ENCODE measurements around the gene MCAT.

Gene MCAT

GRCh38 chr22:43179911-43180195 is 36.7 kb upstream of the MCAT start:
- ATAC-seq (replicated peaks), result no peak
- Mint-ChIP-seq H3K4me1 (peaks cover 5 to 9% of the 10 kb centered on the region in 2 donors), H3K27ac (no peak overlapping the region), H3K27me3 (no peaks in the 10 kb centered on the region), H3K9me3 (no peaks in the 10 kb centered on the region), H3K4me3 (no peak overlapping the region), H3K36me3 (peaks cover 42 to 60% of the 10 kb centered on the region in 2 donors)
- no peak for DNase-seq

DNA sequence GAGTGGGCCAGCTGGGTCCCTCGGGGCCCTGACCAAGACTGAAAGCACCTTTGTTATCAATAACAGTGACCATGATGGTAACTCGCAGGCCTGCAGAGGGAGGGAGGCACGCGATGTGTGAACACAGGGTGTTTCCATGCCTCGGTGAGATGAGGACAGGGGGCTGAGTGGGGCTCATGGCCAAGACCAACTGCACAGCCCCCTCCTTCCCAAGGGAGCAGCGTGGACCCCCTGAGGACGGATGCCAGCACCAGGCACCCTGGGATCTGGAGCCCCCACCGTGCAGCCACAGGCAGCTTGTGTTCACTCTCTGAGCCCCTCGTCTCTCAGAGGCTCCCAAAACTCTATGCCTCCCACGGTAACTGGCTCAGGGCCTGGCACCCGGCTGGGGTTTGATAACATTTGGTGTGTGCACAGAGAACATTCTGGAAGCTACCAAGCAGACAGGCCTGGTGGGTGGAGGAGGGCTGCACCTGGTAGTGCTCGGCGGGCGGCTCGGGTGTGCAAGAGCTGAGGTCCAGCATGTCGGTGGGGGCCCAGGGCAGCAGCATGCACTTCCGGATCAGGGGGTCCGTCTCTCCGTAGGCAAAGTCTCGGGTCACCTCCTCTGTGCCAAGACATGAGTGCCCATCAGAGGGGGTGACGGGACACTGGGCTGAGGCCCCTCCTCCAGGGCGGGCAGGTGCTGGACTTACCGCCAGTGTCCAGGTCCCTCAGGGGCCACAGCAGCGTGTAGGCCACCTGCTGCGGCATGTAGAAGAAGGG is 36.1 kb upstream of the MCAT start:
- no peak overlapping the region for H3K27ac Mint-ChIP-seq
- H3K36me3 Mint-ChIP-seq, result peaks cover 42 to 60% of the 10 kb centered on the region in 2 donors
- H3K4me1 Mint-ChIP-seq, result peaks cover 4% of the 10 kb centered on the region in 2 donors
- no peaks in the 10 kb centered on the region for H3K9me3 Mint-ChIP-seq
- ATAC-seq (replicated peaks), result no peak
- no peak for DNase-seq
- no peak overlapping the region for H3K4me3 Mint-ChIP-seq
- H3K27me3 Mint-ChIP-seq, result no peaks in the 10 kb centered on the region

DNA sequence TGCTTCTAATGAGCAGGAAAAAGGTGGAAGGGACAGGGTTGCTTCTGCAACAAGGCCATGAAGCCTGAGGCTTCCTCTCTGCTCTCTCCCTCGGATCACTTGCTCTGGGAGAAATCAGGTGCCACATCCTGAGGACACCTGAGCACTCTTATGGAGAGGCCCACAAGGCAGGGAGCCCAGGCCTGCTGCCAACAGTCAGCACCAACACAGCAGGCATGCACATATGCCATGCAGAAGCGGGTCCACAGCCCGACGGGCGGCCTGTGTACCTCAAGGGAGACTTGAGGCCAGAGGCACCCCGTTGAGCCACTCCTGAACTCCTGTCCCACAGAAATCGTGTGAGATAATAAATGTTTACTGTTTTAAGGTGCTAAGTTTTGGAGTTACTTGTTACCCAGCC is 34.3 kb upstream of the MCAT start:
- H3K4me3 Mint-ChIP-seq, result no peak overlapping the region
- H3K27me3 Mint-ChIP-seq, result no peaks in the 10 kb centered on the region
- no peak for DNase-seq
- no peaks in the 10 kb centered on the region for H3K9me3 Mint-ChIP-seq
- ATAC-seq (replicated peaks), result no peak
- no peaks in the 10 kb centered on the region for H3K4me1 Mint-ChIP-seq
- peaks cover 52 to 70% of the 10 kb centered on the region in 2 donors for H3K36me3 Mint-ChIP-seq
- H3K27ac Mint-ChIP-seq, result no peak overlapping the region

DNA sequence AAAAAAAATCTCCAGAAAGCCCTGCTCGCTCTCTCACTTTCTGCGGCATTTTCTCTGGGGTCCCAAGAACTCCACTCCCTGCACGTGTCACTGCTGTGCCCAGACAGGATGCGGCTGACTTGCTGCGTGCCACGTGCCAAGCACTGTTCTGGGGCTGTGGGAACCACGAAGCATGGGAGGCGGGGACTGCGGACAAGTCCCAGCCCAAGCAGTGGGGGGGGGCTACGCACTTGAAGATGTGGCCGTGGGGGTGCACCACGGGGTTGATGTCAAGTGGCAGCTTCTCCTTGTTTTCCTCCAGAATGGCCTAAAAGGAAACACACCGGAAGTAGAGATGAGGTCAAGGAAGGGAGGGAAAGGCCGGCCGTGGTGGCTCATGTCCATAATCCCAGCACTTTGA is 32.9 kb upstream of the MCAT start:
- H3K27ac Mint-ChIP-seq, result no peak overlapping the region
- H3K27me3 Mint-ChIP-seq, result no peaks in the 10 kb centered on the region
- no peak for DNase-seq
- ATAC-seq (replicated peaks), result no peak
- no peaks in the 10 kb centered on the region for H3K9me3 Mint-ChIP-seq
- H3K4me1 Mint-ChIP-seq, result no peaks in the 10 kb centered on the region
- H3K36me3 Mint-ChIP-seq, result peaks cover 50 to 69% of the 10 kb centered on the region in 2 donors
- H3K4me3 Mint-ChIP-seq, result no peak overlapping the region

DNA sequence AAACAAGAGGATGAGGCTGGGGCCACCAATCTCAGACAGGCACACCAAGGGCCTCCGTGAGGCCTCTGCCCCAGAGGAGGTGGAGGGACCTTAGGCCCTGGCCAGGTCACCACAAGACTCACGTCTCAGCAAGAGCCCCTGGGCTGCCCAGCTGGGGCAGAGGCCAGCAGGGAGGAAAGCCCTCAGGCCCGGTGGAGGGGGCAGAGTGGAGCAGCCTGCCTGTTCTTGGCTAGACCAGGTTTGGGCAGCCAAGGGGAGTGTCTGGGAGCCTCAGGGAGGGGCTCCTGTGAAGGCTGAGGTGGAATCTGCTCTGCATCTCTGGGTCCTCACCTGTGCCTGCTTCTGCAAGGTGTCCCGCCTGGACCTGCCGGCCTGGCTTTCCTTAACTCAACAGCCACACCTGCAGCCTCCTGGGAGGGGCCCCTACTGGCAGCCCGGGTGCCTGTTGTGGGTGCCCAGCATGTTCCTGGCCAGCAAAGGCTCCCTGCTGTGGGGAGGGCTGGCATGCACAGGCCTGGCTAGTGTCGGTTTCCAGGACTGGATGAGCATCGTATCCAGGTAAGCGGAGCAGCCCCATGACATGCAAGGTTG is 31.8 kb upstream of the MCAT start:
- H3K4me1 Mint-ChIP-seq, result no peaks in the 10 kb centered on the region
- peaks cover 54 to 70% of the 10 kb centered on the region in 2 donors for H3K36me3 Mint-ChIP-seq
- H3K27me3 Mint-ChIP-seq, result no peaks in the 10 kb centered on the region
- DNase-seq (no peak), ATAC-seq (replicated peaks) (no peak)
- H3K9me3 Mint-ChIP-seq, result no peaks in the 10 kb centered on the region
- no peak overlapping the region for H3K27ac Mint-ChIP-seq
- H3K4me3 Mint-ChIP-seq, result no peak overlapping the region

DNA sequence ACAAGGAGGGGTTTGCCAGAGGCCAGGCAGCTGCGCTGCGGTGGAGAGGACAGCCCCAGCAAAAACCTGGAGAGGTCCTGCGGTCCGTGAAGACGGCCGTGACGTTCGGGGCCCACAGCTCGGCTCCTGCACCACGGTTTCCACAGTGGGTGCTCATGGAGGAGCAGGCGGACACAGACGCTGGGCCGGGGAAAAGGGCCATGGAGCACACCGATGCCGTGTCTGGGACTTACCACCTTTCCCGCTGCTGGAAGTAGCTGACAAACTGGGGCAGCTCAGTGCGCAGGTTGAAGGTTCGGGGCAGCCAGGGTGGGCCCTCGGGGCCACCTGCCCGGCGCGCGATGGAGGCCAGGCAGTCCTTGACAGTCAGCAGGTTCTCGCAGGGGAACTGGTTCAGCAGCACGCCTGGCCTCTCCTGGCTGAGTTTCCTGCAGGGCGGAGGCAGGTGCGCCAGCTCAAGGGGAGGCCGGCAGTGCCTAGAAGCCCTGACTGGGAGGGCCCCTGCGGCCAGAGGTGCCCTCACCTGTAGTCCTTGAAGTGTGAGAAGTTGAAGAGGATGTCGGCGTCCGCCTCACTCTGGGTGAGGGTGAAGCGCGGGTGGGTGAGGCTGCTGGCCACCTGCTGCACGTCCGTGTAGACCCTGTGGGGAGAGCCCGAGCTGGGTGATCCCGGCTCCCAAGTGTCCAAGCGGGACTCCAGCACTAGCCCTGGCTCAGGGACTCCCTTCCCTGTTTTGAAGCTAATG is 30.9 kb upstream of the MCAT start:
- Mint-ChIP-seq H3K4me3 (no peak overlapping the region), H3K9me3 (no peaks in the 10 kb centered on the region), H3K4me1 (no peaks in the 10 kb centered on the region), H3K27me3 (no peaks in the 10 kb centered on the region), H3K36me3 (peaks cover 52 to 70% of the 10 kb centered on the region in 2 donors), H3K27ac (no peak overlapping the region)
- ATAC-seq (replicated peaks), result no peak
- DNase-seq, result no peak

GRCh38 chr22:43173566-43173965 is 30.4 kb upstream of the MCAT start:
- Mint-ChIP-seq H3K27me3 (no peaks in the 10 kb centered on the region), H3K4me1 (no peaks in the 10 kb centered on the region), H3K9me3 (no peaks in the 10 kb centered on the region), H3K27ac (no peak overlapping the region), H3K36me3 (peaks cover 50 to 70% of the 10 kb centered on the region in 2 donors), H3K4me3 (no peak overlapping the region)
- ATAC-seq (replicated peaks) (no peak), DNase-seq (no peak)

GRCh38 chr22:43172191-43172590 is 29.0 kb upstream of the MCAT start:
- H3K27ac Mint-ChIP-seq, result no peak overlapping the region
- peaks cover 54 to 72% of the 10 kb centered on the region in 2 donors for H3K36me3 Mint-ChIP-seq
- no peak overlapping the region for H3K4me3 Mint-ChIP-seq
- no peak for ATAC-seq (replicated peaks)
- no peak for DNase-seq
- no peaks in the 10 kb centered on the region for H3K27me3 Mint-ChIP-seq
- H3K9me3 Mint-ChIP-seq, result no peaks in the 10 kb centered on the region
- no peaks in the 10 kb centered on the region for H3K4me1 Mint-ChIP-seq

- Mint-ChIP-seq H3K36me3 (peaks cover 54 to 73% of the 10 kb centered on the region in 2 donors), H3K27me3 (no peaks in the 10 kb centered on the region), H3K4me3 (no peak overlapping the region), H3K9me3 (no peaks in the 10 kb centered on the region), H3K4me1 (no peaks in the 10 kb centered on the region), H3K27ac (no peak overlapping the region)
- no peak for ATAC-seq (replicated peaks)
- DNase-seq, result no peak
Observed at GRCh38 chr22:43171607-43172006, 28.4 kb upstream of the MCAT start.

GRCh38 chr22:43171019-43171491 is 27.9 kb upstream of the MCAT start:
- H3K27ac Mint-ChIP-seq, result no peak overlapping the region
- no peak for ATAC-seq (replicated peaks)

DNA sequence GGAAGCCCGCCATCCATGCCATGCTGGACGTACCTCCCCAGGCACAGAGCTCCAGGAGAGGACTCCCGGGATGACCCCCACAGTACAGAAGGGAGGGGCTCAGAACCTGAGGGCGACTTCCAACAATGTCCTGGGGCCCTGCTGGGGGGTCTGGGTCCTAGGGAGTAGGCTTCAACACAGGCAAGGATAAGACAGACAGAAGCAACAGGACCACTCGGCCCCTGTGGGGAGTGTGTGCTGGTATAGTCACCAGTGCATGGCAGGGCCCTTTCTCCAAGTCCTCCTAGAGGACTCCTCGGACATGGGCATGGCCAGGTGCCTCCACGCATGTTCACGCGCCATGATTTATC is 26.9 kb upstream of the MCAT start:
- H3K4me3 Mint-ChIP-seq, result no peak overlapping the region
- no peak overlapping the region for H3K27ac Mint-ChIP-seq
- peaks cover 51 to 76% of the 10 kb centered on the region in 2 donors for H3K36me3 Mint-ChIP-seq
- H3K27me3 Mint-ChIP-seq, result no peaks in the 10 kb centered on the region
- DNase-seq (no peak), ATAC-seq (replicated peaks) (no peak)
- H3K4me1 Mint-ChIP-seq, result no peaks in the 10 kb centered on the region
- no peaks in the 10 kb centered on the region for H3K9me3 Mint-ChIP-seq

More at GRCh38 chr22:43171019-43171491, 27.9 kb upstream of the MCAT start:
- Mint-ChIP-seq H3K36me3 (peaks cover 52 to 75% of the 10 kb centered on the region in 2 donors), H3K4me1 (no peaks in the 10 kb centered on the region), H3K27me3 (no peaks in the 10 kb centered on the region), H3K9me3 (no peaks in the 10 kb centered on the region), H3K4me3 (no peak overlapping the region)
- no peak for DNase-seq

GRCh38 chr22:43169310-43170130 is 26.3 kb upstream of the MCAT start:
- H3K9me3 Mint-ChIP-seq, result no peaks in the 10 kb centered on the region
- no peak for DNase-seq
- H3K27me3 Mint-ChIP-seq, result no peaks in the 10 kb centered on the region
- ATAC-seq (replicated peaks), result no peak
- peaks cover 51 to 75% of the 10 kb centered on the region in 2 donors for H3K36me3 Mint-ChIP-seq
- H3K27ac Mint-ChIP-seq, result peak overlapping the region; percentile 44
- no peak overlapping the region for H3K4me3 Mint-ChIP-seq
- peaks cover under 1 to 2% of the 10 kb centered on the region in 2 donors for H3K4me1 Mint-ChIP-seq

DNA sequence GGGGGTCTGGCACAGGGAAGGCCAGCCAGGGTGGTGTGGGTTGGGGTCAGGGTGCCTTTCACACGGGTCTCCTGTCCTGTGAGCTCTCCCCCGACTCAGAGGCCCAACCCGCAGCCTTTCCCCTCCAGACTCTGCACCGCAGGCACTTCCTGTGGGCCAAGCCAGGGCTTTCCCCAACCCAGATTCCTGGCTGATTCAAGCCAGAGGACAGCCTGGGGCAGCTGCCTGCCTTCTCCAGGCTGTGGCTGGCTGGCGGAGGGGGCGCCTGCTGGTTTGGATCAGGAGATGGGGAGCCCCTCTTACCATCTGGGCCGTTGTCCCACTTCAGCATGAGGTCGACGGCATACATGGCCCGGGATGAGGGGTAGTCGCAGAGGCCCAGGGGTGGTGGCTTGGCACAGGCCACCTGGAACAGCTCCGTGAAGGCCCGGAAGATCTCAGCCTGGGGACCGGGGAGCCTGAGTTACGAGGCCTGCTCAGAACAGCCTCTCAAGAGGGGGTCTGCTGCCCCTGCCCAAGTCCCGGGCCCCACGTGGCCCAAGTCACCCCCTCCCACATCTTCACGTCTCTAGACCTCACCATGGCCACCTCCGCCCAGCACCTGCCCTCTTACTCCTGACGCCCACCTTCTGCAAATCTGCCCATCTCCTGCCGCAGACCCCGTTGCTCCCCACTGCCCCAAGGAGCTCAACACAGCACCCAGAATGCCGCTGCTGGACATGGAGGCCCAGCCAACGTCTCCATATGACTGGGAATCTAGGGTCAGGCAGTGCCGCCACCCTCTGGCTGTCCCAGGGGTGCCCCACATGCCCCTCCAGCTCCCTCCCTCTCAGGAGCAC is 25.5 kb upstream of the MCAT start:
- no peak for ATAC-seq (replicated peaks)
- H3K4me1 Mint-ChIP-seq, result peaks cover 8 to 11% of the 10 kb centered on the region in 2 donors
- no peak overlapping the region for H3K4me3 Mint-ChIP-seq
- H3K27ac Mint-ChIP-seq, result peak overlapping the region; percentile 44
- H3K36me3 Mint-ChIP-seq, result peaks cover 52 to 71% of the 10 kb centered on the region in 2 donors
- DNase-seq, result no peak
- H3K27me3 Mint-ChIP-seq, result no peaks in the 10 kb centered on the region
- no peaks in the 10 kb centered on the region for H3K9me3 Mint-ChIP-seq
